Nephron progenitor cell (in vitro differentiated cells): ENCODE measurements around the gene FEN1.

Experiments
- DNase-seq: peaks from one replicate; pipeline ENCODE4 v3.0.0; 2021
- H3K27ac Mint-ChIP-seq: 2 replicates; pipeline ENCODE4 v1.8.0; 2021; ENCODE audit warnings: mild to moderate bottlenecking, moderate library complexity, mixed read lengths
- H3K27me3 Mint-ChIP-seq: 2 replicates; pipeline ENCODE4 v1.8.0; 2021; ENCODE audit warnings: mild to moderate bottlenecking, low read depth, mixed read lengths; ENCODE audit not compliant: poor library complexity
- H3K36me3 Mint-ChIP-seq: 2 replicates; pipeline ENCODE4 v1.8.0; 2021; ENCODE audit warnings: low read depth, mixed read lengths
- H3K4me1 Mint-ChIP-seq: 2 replicates; pipeline ENCODE4 v1.8.0; 2021; ENCODE audit warnings: mixed read lengths
- H3K4me3 Mint-ChIP-seq: 2 replicates; pipeline ENCODE4 v1.8.0; 2021; ENCODE audit warnings: mild to moderate bottlenecking, moderate library complexity, mixed read lengths
- H3K9me3 Mint-ChIP-seq: 2 replicates; pipeline ENCODE4 v1.8.0; 2021; ENCODE audit warnings: mild to moderate bottlenecking, moderate library complexity, mixed read lengths
- CTCF ChIP-seq: fragments of 200-600 bp; sonication (generic); IDR thresholded peaks from 2 replicates; pipeline ENCODE4 v1.5.0; 2021; ENCODE audit warnings: antibody characterized with exemption

The FEN1 gene

GRCh38 chr11:61779666-61780525 is 12.8 kb upstream of the FEN1 start:
- Mint-ChIP-seq H3K9me3 (no peaks in the 10 kb centered on the region), H3K4me1 (peaks cover 41% of the 10 kb centered on the region), H3K27me3 (no peaks in the 10 kb centered on the region), H3K4me3 (no peak overlapping the region), H3K36me3 (peaks cover 22% of the 10 kb centered on the region), H3K27ac (no peak overlapping the region)
- TF ChIP-seq CTCF, result no peak
- no peak for DNase-seq

- Mint-ChIP-seq H3K36me3 (peaks cover 27% of the 10 kb centered on the region), H3K27me3 (no peaks in the 10 kb centered on the region), H3K4me1 (peaks cover 41% of the 10 kb centered on the region), H3K9me3 (no peaks in the 10 kb centered on the region), H3K4me3 (no peak overlapping the region), H3K27ac (peak overlapping the region; percentile 39)
- no peak for TF ChIP-seq CTCF
- no peak for DNase-seq
These were observed 12.0 kb upstream of the FEN1 start for GRCh38 chr11:61780581-61781162.

- TF ChIP-seq CTCF, result no peak
- H3K9me3 Mint-ChIP-seq, result no peaks in the 10 kb centered on the region
These were observed 11.1 kb upstream of the FEN1 start for GRCh38 chr11:61781585-61781984.

GRCh38 chr11:61782299-61782698 is 10.4 kb upstream of the FEN1 start:
- no peak for TF ChIP-seq CTCF
- peaks cover 27% of the 10 kb centered on the region for H3K36me3 Mint-ChIP-seq
- no peaks in the 10 kb centered on the region for H3K27me3 Mint-ChIP-seq
- H3K4me3 Mint-ChIP-seq, result no peak overlapping the region
- H3K27ac Mint-ChIP-seq, result no peak overlapping the region
- peaks cover 48% of the 10 kb centered on the region for H3K4me1 Mint-ChIP-seq
- no peak for DNase-seq
- H3K9me3 Mint-ChIP-seq, result no peaks in the 10 kb centered on the region

More at GRCh38 chr11:61781585-61781984, 11.1 kb upstream of the FEN1 start:
- Mint-ChIP-seq H3K27ac (no peak overlapping the region), H3K27me3 (no peaks in the 10 kb centered on the region), H3K4me3 (no peak overlapping the region), H3K4me1 (peaks cover 44% of the 10 kb centered on the region), H3K36me3 (peaks cover 27% of the 10 kb centered on the region)
- no peak for DNase-seq

GRCh38 chr11:61782841-61783240 is 9.9 kb upstream of the FEN1 start:
- peaks cover 48% of the 10 kb centered on the region for H3K4me1 Mint-ChIP-seq
- DNase-seq, result no peak
- no peaks in the 10 kb centered on the region for H3K9me3 Mint-ChIP-seq
- no peak overlapping the region for H3K4me3 Mint-ChIP-seq
- peaks cover 25% of the 10 kb centered on the region for H3K36me3 Mint-ChIP-seq
- no peaks in the 10 kb centered on the region for H3K27me3 Mint-ChIP-seq
- TF ChIP-seq CTCF, result no peak
- peak overlapping the region; percentile 66 for H3K27ac Mint-ChIP-seq
